ENCODE data around the gene PGLYRP3.
"Not testable (repeated sequence)": the region's sequence is repeated elsewhere in the genome, so short reads cannot be mapped to it uniquely, and the experiment has no call there.

PGLYRP3 gene

DNA sequence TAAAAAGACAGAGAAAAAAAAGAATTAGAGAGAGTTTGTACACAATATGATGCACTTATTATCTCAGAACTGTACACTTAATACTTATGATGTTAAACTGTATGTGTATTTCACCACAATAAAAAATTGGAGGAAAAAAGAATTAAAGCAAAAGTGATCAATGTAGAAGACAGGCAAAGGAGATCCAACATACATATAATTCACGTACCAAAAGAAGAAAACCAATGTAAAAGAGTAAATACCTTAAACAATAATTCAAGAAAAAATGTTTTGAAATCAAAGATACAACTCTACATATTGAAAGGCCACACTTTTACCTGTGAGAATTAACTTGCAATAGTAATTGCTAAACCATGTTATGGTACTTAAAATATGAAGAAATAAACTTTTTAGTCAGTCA, 9.8 kb upstream of the PGLYRP3 start:
- DNase-seq (ENCODE audit: insufficient read length, low spot score) (no peak), FAIRE-seq (no peak)
- TF ChIP-seq, protein P1, sequence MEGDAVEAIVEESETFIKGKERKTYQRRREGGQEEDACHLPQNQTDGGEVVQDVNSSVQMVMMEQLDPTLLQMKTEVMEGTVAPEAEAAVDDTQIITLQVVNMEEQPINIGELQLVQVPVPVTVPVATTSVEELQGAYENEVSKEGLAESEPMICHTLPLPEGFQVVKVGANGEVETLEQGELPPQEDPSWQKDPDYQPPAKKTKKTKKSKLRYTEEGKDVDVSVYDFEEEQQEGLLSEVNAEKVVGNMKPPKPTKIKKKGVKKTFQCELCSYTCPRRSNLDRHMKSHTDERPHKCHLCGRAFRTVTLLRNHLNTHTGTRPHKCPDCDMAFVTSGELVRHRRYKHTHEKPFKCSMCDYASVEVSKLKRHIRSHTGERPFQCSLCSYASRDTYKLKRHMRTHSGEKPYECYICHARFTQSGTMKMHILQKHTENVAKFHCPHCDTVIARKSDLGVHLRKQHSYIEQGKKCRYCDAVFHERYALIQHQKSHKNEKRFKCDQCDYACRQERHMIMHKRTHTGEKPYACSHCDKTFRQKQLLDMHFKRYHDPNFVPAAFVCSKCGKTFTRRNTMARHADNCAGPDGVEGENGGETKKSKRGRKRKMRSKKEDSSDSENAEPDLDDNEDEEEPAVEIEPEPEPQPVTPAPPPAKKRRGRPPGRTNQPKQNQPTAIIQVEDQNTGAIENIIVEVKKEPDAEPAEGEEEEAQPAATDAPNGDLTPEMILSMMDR (IDR thresholded peaks at IDR 0.05; ENCODE audit: insufficient read depth, missing control alignments), result no peak

DNA sequence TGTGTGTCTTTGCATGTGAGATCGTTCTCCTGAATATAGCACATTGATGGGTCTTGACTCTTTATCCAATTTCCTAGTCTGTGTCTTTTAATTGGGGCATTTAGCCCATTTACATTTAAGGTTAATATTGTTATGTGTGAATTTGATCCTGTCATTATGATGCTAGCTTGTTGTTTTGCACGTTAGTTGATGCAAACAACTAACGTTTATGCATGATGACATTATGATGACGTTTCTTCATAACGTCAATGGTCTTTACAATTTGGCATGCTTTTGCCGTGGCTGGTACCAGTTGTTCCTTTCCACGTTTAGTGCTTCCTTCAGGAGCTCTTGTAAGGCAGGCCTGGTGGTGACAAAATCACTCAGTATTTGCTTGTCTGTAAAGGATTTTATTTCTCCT, 5.4 kb upstream of the PGLYRP3 start:
- not testable (repeated sequence) for FAIRE-seq; DNase-seq (ENCODE audit: insufficient read length, low spot score)

DNA sequence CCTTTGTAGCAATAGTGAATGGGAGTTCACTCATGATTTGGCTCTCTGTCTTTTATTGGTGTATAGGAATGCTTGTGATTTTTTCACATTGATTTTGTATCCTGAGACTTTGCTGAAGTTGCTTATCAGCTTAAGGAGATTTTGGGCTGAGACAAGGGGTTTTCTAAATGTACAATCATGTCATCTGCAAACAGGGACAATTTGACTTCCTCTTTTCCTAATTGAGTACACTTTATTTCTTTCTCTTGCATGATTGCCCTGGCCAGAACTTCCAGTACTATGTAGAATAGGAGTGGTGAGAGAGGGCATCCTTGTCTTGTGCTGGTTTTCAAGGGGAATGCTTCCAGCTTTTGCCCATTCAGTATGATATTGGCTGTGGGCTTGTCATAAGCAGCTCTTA, 3.3 kb upstream of the PGLYRP3 start:
- FAIRE-seq; DNase-seq (ENCODE audit: insufficient read length, low spot score): not testable (repeated sequence)

DNA sequence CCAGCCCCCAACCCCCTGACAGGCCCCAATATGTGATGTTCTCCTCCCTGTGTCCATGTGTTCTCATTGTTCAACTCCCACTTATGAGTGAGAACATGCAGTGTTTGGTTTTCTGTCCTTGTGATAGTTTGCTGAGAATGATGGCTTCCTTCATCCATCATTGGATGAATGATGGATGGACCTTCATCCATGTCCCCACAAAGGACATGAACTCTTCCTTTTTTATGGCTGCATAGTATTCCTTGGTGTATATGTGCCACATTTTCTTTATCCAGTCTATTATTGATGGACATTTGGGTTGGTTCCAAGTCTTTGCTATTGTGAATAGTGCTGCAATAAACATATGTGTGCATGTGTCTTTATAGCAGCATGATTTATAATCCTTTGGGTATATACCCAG, 1.6 kb upstream of the PGLYRP3 start:
- DNase-seq (ENCODE audit: insufficient read length, low spot score); FAIRE-seq: not testable (repeated sequence)

DNA sequence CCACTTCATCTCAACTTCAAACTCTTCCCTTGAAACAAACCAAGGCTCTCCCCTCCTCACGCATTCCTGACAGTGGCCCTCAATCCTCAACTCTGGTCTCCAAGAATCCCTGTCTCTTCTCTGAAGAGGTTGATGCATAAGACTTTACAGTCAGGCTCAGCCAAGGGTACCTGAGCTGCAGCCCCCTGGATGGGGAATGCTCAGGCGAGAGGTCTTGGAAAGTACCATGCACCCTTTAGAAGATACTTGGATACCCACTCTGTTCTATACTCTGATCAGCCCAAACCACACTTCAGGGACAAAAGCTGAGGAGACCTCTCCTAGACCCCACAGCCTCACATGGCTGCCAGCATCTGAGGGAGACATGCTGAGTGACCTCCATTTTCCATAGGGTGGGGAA, 536 bp upstream of the PGLYRP3 start:
- DNase-seq (ENCODE audit: insufficient read length, low spot score), result no peak
- FAIRE-seq, result no peak
- TF ChIP-seq, protein P1 (IDR thresholded peaks at IDR 0.05; ENCODE audit: insufficient read depth, missing control alignments), result no peak

DNA sequence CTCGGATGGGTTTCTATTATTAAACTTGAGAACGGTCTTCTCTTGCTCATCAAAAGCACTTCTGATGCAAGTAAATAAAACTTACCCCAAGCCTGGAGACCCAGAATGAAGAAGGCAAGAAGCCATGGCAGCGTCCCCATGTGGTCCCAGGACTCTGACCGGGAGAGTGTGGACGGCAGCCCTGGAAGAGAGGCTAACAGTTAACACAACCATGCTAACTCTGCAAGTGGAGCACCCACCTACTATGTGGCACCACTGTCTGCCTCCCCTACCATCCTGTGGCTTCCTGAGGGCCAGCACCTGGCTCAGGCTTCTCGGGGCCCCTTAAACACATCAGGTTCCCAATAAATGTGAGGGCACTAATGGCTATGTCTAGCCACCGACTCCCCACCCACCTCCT, 2.2 kb downstream of the PGLYRP3 start:
- DNase-seq (ENCODE audit: insufficient read length, low spot score) (no peak), FAIRE-seq (no peak)
- TF ChIP-seq, protein P1 (IDR thresholded peaks at IDR 0.05; ENCODE audit: insufficient read depth, missing control alignments), result no peak

DNA sequence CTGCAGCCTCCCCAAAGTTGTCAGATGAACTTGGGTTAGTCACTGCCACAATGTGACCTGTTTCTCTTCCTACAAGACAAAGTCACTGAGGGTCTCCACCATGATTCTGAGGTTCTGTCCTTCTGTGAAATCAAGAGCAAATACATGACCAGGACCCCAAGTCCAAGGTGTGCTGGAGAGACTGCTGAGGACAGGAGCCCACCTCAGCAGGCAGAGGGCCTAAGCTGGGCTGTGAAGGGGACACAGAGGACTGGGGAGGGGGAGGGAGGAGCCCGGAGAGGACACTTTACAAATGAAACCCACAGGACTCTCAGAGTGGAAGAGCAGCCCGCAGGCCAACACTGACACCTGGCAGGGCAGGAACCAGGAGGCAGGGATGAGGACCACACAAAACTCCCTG, 3.3 kb downstream of the PGLYRP3 start:
- TF ChIP-seq, protein P1 (IDR thresholded peaks at IDR 0.05; ENCODE audit: insufficient read depth, missing control alignments), result no peak
- FAIRE-seq (no peak), DNase-seq (ENCODE audit: insufficient read length, low spot score) (no peak)

DNA sequence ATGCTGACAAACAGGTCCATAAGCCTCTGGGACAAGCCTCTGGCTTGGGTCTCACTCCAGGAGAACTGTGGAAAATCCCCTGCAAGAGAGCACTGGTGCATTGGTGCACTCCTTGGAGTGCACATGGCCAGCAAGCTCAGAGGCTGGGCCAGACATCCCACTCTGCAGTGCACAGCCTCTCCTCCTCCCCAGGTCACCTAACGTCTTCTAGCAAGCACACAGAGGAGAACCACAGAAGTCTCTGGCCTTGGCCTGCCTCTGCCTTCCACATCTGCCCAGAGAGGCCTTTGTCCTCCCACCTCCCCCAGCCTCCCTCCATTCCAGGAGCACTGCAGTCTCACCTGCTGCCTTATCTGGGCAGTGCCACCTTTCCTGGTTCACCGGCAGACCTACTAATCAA, 4.2 kb downstream of the PGLYRP3 start:
- TF ChIP-seq, protein P1 (IDR thresholded peaks at IDR 0.05; ENCODE audit: insufficient read depth, missing control alignments), result no peak
- FAIRE-seq (no peak), DNase-seq (ENCODE audit: insufficient read length, low spot score) (no peak)

DNA sequence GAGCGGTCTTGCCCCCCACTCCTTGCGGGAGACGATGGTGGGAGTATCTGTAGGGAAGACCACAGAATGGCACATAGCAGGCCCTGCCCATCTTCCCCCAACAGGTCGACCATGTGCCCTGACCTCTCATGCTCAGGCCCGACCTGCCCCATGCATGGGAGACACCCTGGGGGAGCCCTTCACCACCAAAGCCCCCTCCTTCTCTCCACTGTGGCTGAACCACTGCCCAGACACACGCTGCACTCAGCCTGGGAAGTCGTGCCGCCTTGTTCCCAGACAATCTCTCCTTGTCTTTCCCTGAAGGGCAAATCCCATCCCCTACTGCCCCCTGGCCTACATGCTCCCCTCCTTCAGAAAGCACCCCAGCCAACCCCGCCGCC, 5.5 kb downstream of the PGLYRP3 start:
- TF ChIP-seq, protein P1 (IDR thresholded peaks at IDR 0.05; ENCODE audit: insufficient read depth, missing control alignments), result no peak
- FAIRE-seq, result no peak
- DNase-seq (ENCODE audit: insufficient read length, low spot score), result no peak
